IMR-90 (cell line): Measurements from ENCODE around the gene DNAH17. TPM values are rescaled to one million over a fixed set of nuclear protein-coding genes. Genes with fewer than 3 reads are reported as not detected.

Source experiments
- ATAC-seq: fragments of 200-7000 bp; cut with Tn5 transposase; 2 replicates; pipeline ENCODE4 v1.9.1; 2020; ENCODE audit warnings: low read depth, mild to moderate bottlenecking, moderate library complexity
- BruUV-seq: library from RNA; stranded (reverse); fragments of 400-500 nt; replicated peaks from 2 replicates; lab custom pipeline; 2021; lab: Mats Ljungman, UMichigan
- CTCF ChIA-PET: fragments of 300-600 bp; formaldehyde crosslinking; extraction: SDS; loops from one replicate; lab custom pipeline; 2021; ENCODE audit warnings: antibody characterized with exemption; lab: Yijun Ruan, JAX
- POLR2A ChIA-PET: fragments of 300-600 bp; sonication (Branson Sonifier 250); formaldehyde crosslinking; loops from one replicate; lab custom pipeline; 2022; ENCODE audit warnings: antibody characterized with exemption; ENCODE audit not compliant: unreplicated experiment; lab: Charles Lee
- DNase-seq: peaks from one replicate; pipeline ENCODE4 v3.0.0; 2013
- H2AFZ ChIP-seq: replicated peaks from 2 replicates; pipeline ENCODE3; 2013; ENCODE audit warnings: low read length, mild to moderate bottlenecking; ENCODE audit not compliant: poor library complexity
- H2AK5ac ChIP-seq: 2 replicates; pipeline ENCODE4 v1.6.1; 2013; ENCODE audit warnings: low read depth, low read length, inconsistent platforms
- H2AK9ac ChIP-seq: replicated peaks from 2 replicates; pipeline ENCODE3; 2013; ENCODE audit warnings: mild to moderate bottlenecking, low read depth, low read length, moderate library complexity; ENCODE audit not compliant: poor library complexity
- H2BK120ac ChIP-seq: 2 replicates; pipeline ENCODE4 v1.6.1; 2013; ENCODE audit warnings: low read depth, low read length, inconsistent platforms
- H2BK15ac ChIP-seq: 3 replicates; pipeline ENCODE4 v1.6.1; 2013; ENCODE audit warnings: low read depth, low read length, inconsistent platforms
- H2BK20ac ChIP-seq: 2 replicates; pipeline ENCODE4 v1.6.1; 2013; ENCODE audit warnings: low read depth, mild to moderate bottlenecking, inconsistent platforms, low read length, moderate library complexity
- H2BK5ac ChIP-seq: 2 replicates; pipeline ENCODE4 v1.6.1; 2013; ENCODE audit warnings: mild to moderate bottlenecking, low read depth, low read length, inconsistent platforms; ENCODE audit not compliant: poor library complexity, severe bottlenecking
- H3K14ac ChIP-seq: replicated peaks from 2 replicates; pipeline ENCODE4 v1.6.1; 2013; ENCODE audit warnings: low read depth, low read length, inconsistent platforms
- H3K18ac ChIP-seq: 2 replicates; pipeline ENCODE4 v1.6.1; 2013; ENCODE audit warnings: low read depth, low read length, control low read depth
- H3K23ac ChIP-seq: 2 replicates; pipeline ENCODE4 v1.6.1; 2013; ENCODE audit warnings: low read depth, low read length, inconsistent platforms
- H3K27ac ChIP-seq: 2 replicates; pipeline ENCODE4 v1.5.1; 2013; ENCODE audit warnings: mild to moderate bottlenecking, control low read depth, low read length; ENCODE audit not compliant: insufficient read depth
- H3K27me3 ChIP-seq: 2 replicates; pipeline ENCODE4 v1.6.1; 2013; ENCODE audit warnings: low read length; ENCODE audit not compliant: control insufficient read depth, insufficient read depth
- H3K36me3 ChIP-seq: 2 replicates; pipeline ENCODE4 v1.6.1; 2013; ENCODE audit warnings: low read length, mixed read lengths; ENCODE audit not compliant: control insufficient read depth, insufficient read depth
- H3K4ac ChIP-seq: 2 replicates; pipeline ENCODE4 v1.6.1; 2013; ENCODE audit warnings: low read depth, low read length, inconsistent platforms
- H3K4me1 ChIP-seq: 2 replicates; pipeline ENCODE4 v1.6.1; 2013; ENCODE audit warnings: low read length, mixed read lengths; ENCODE audit not compliant: control insufficient read depth, insufficient read depth
- H3K4me2 ChIP-seq: 2 replicates; pipeline ENCODE4 v1.6.1; 2013; ENCODE audit warnings: low read depth, mild to moderate bottlenecking, control low read depth, low read length, moderate library complexity
- H3K4me3 ChIP-seq: 2 replicates; pipeline ENCODE4 v1.5.1; 2013; ENCODE audit warnings: low read depth, mild to moderate bottlenecking, control low read depth, low read length, moderate library complexity; ENCODE audit not compliant: insufficient read depth
- H3K56ac ChIP-seq: 2 replicates; pipeline ENCODE4 v1.6.1; 2013; ENCODE audit warnings: low read length, inconsistent platforms; ENCODE audit not compliant: insufficient read depth; ENCODE audit errors: extremely low read depth
- H3K79me1 ChIP-seq, 2 experiments: 2 replicates each; pipeline ENCODE4 v1.6.1; 2013; ENCODE audit warnings: low read length in 2 of 2, inconsistent platforms in 1 of 2, low read depth in 1 of 2
- H3K9ac ChIP-seq: 2 replicates; pipeline ENCODE4 v1.6.1; 2013; ENCODE audit warnings: low read depth, low read length, control low read depth
- H3K9me1 ChIP-seq: 2 replicates; pipeline ENCODE4 v1.6.1; 2013; ENCODE audit warnings: low read length, inconsistent platforms; ENCODE audit not compliant: insufficient read depth
- H3K9me3 ChIP-seq: 2 replicates; pipeline ENCODE4 v1.6.1; 2013; ENCODE audit warnings: low read length; ENCODE audit not compliant: control insufficient read depth, insufficient read depth
- H4K20me1 ChIP-seq: 2 replicates; pipeline ENCODE4 v1.6.1; 2013; ENCODE audit warnings: low read length, inconsistent platforms; ENCODE audit not compliant: insufficient read depth
- H4K5ac ChIP-seq: 2 replicates; pipeline ENCODE4 v1.6.1; 2013; ENCODE audit warnings: mild to moderate bottlenecking, low read depth, low read length, control low read depth
- H4K8ac ChIP-seq, 2 experiments: 2 replicates each; pipeline ENCODE4 v1.6.1; 2013; ENCODE audit warnings: low read depth in 2 of 2, low read length in 2 of 2, control low read depth in 1 of 2, inconsistent platforms in 1 of 2
- H4K91ac ChIP-seq: 2 replicates; pipeline ENCODE4 v1.6.1; 2013; ENCODE audit warnings: low read depth, low read length, inconsistent platforms; ENCODE audit not compliant: insufficient read depth
- ELK1 ChIP-seq: fragments of 150-350 bp; IDR thresholded peaks from 2 replicates; pipeline ENCODE4 v1.6.1; 2016; ENCODE audit warnings: low read depth, mild to moderate bottlenecking, low read length, moderate library complexity, borderline replicate concordance
- MAFK ChIP-seq: IDR thresholded peaks from 2 replicates; pipeline ENCODE4 v1.6.1; 2012; ENCODE audit warnings: low read depth, low read length, improper control_type of control experiment
- RAD21 ChIP-seq: IDR thresholded peaks from 2 replicates; pipeline ENCODE4 v1.6.1; 2012; ENCODE audit warnings: low read length, improper control_type of control experiment
- RFX5 ChIP-seq: IDR thresholded peaks from 2 replicates; pipeline ENCODE4 v1.8.0; 2012; ENCODE audit warnings: low read depth, mild to moderate bottlenecking, low read length, moderate library complexity
- USF2 ChIP-seq: fragments of 150-350 bp; IDR thresholded peaks from 2 replicates; pipeline ENCODE4 v1.6.1; 2017; ENCODE audit warnings: mild to moderate bottlenecking, antibody characterized with exemption, low read length, low read depth
- WGBS, 2 experiments: methylation state at CpG; one replicate each; pipeline versions ENCODE4 v1.1.5 to v1.1.7; 2013; ENCODE audit warnings: missing lambda C conversion rate in 2 of 2; ENCODE audit not compliant: insufficient read length in 1 of 2; ENCODE audit errors: extremely low coverage in 2 of 2; 5-methylcytosine and 5-hydroxymethylcytosine counted together
- dilution Hi-C: fragments of 300-500 bp; cut with HindIII; formaldehyde crosslinking; loops from one replicate; pipeline ENCODE4 v1.14.3; 2018; ENCODE audit warnings: low sequenced_read_pairs; ENCODE audit not compliant: unreplicated experiment
- in situ Hi-C: fragments of 300-500 bp; cut with MboI; formaldehyde crosslinking; loops from 3 replicates; pipeline ENCODE4 v1.14.3; 2019; ENCODE audit warnings: low sequenced_read_pairs, inconsistent platforms, mixed read lengths
- intact Hi-C: fragments of 100-400 bp; cut with micrococcal nuclease; formaldehyde crosslinking; loops from 2 replicates; pipeline ENCODE4 v1.10.0; 2022
- polyA plus RNA-seq, 3 experiments: library from polyadenylated mRNA; depleted of rRNA; stranded (reverse); fragments of >200 nt; gene quantifications; 2 replicates each; pipeline ENCODE4 v1.2.3, GENCODE V29; 2012; ENCODE audit warnings: low replicate concordance in 1 of 3
- total RNA-seq: library from RNA; depleted of rRNA; stranded (reverse); fragments of >200 nt; gene quantifications from 2 replicates; pipeline ENCODE4 v1.2.3, GENCODE V29; 2012

The DNAH17 gene
- total and polyA plus RNA-seq, 2 of the 4 experiments (the other 2 are of a cell fraction) = not detected

GRCh38 chr17:78514521-78514920 lies 62.7 kb downstream of the DNAH17 start:
- Histone ChIP-seq H4K5ac (no peak overlapping the region), H2BK20ac (no peak overlapping the region), H3K9me3 (peaks cover 6% of the 10 kb centered on the region; the same call in 1 of the 2 replicates), H2BK15ac (no peak overlapping the region), H2BK5ac (no peak overlapping the region), H3K27me3 (peaks cover 22% of the 10 kb centered on the region), H3K9ac (no peak overlapping the region), H3K4me1 (no peaks in the 10 kb centered on the region), H3K4me3 (no peak overlapping the region), H3K36me3 (no peaks in the 10 kb centered on the region), H3K4ac (no peak overlapping the region), H2AK9ac (no peak overlapping the region), H2AFZ (no peak overlapping the region), H3K23ac (no peak overlapping the region), H3K18ac (no peak overlapping the region), H3K27ac (no peak overlapping the region), H2AK5ac (no peak overlapping the region), H3K14ac (no peak overlapping the region), H3K4me2 (no peak overlapping the region), H3K79me1 (no peaks in the 10 kb centered on the region), H3K56ac (no peak overlapping the region), H3K9me1 (no peaks in the 10 kb centered on the region), H2BK120ac (no peak overlapping the region), H4K91ac (no peak overlapping the region), H4K20me1 (no peaks in the 10 kb centered on the region), H4K8ac (no peak overlapping the region)
- dilution Hi-C loops (no loop called here), in situ Hi-C loops (no loop called here), intact Hi-C loops (no loop called here)
- WGBS, 2 experiments = 100% methylated on average over 2 of the region's 18 CpGs; no CpG with 5 or more reads in 1 of the 2 experiments
- ChIA-PET POLR2A (no interaction called here), CTCF (no interaction called here)
- no peak for TF ChIP-seq MAFK
- TF ChIP-seq USF2 = no peak
- no peak for TF ChIP-seq RFX5
- no peak for TF ChIP-seq RAD21
- no peak for TF ChIP-seq ELK1
- ATAC-seq (no peak), DNase-seq (no peak)
- BruUV-seq = no TSS peak
